ENCODE measurements around the gene IFIT3.

Gene IFIT3

DNA sequence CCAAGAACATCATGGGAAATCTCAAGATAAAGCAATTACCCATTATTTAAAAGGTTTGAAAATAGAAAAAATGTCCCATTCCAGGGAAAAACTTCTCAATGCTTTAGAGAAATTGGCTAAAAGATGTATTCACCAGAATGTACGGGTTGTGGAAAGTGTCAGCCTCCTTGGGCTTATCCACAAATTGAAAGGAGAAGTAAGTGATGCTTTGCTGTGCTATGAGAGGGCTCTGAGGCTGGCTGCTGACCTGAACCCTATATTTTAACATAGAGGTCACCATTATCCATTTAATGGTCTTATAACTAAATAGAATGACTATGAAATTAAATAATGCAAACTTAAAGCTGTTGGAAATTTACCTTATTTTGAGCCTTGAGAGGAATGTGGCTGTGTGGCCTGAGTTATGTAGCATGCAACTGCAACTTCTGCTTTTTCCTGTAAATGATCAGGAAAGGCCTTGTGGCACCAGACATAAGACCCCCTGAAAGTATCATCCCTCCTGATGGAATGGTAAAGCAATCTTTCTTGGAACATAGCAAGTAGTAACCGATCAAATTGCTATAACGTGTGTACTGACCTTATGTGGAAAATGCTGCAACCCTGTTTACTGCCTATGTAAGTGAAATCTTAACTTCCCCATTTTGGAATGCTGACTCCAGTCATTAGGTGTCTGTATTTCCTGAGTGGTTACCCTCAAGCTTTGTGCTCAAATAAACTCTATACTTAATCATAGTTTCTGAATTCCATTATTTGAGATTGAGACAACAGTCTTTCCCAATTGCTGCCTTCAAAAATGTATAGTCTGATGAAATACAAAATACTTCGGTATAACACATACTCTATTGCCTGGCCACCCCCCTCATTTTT, 56.9 kb downstream of the IFIT3 start:
- no peak overlapping the region for H3K4me3 ChIP-seq (ENCODE audit: low read length)
- H2AFZ ChIP-seq (ENCODE audit: low read depth, low read length) = no peak overlapping the region
- H3K4me2 ChIP-seq (ENCODE audit: low read length) = no peak overlapping the region
- no peaks in the 10 kb centered on the region for H3K9me3 ChIP-seq (ENCODE audit: insufficient read depth, low read length)
- no peaks in the 10 kb centered on the region for H4K20me1 ChIP-seq (ENCODE audit: insufficient read depth, low read length)
- no peak overlapping the region for H3K27ac ChIP-seq (ENCODE audit: low read length)
- H3K36me3 ChIP-seq (replicated peaks; ENCODE audit: low read depth, low read length) = no peaks in the 10 kb centered on the region
- no peaks in the 10 kb centered on the region for H3K79me2 ChIP-seq (ENCODE audit: low read length)
- no peak overlapping the region for H3K9ac ChIP-seq (ENCODE audit: low read length)
- TF ChIP-seq EZH2phosphoT487 (IDR thresholded peaks at IDR 0.05; ENCODE audit: low read depth) = no peak
- TF ChIP-seq CTCF (IDR thresholded peaks at IDR 0.05; ENCODE audit: low read depth, low read length) = no peak
- no peaks in the 10 kb centered on the region for H3K27me3 ChIP-seq (ENCODE audit: low read depth, low read length)
- H3K4me1 ChIP-seq (ENCODE audit: low read length) = peaks cover 6% of the 10 kb centered on the region; the same call in 1 of the 2 replicates

GRCh38 chr10:89388806-89389205, 61.0 kb downstream of the IFIT3 start:
- peaks cover 18% of the 10 kb centered on the region for H3K4me1 ChIP-seq (ENCODE audit: low read length)
- H3K4me2 ChIP-seq (ENCODE audit: low read length) = no peak overlapping the region
- H3K9ac ChIP-seq (ENCODE audit: low read length) = no peak overlapping the region
- H3K4me3 ChIP-seq (ENCODE audit: low read length) = no peak overlapping the region
- H4K20me1 ChIP-seq (ENCODE audit: insufficient read depth, low read length) = no peaks in the 10 kb centered on the region
- H3K27me3 ChIP-seq (ENCODE audit: low read depth, low read length) = no peaks in the 10 kb centered on the region
- no peak overlapping the region for H3K27ac ChIP-seq (ENCODE audit: low read length)
- H3K79me2 ChIP-seq (ENCODE audit: low read length) = no peaks in the 10 kb centered on the region
- TF ChIP-seq EZH2phosphoT487 (IDR thresholded peaks at IDR 0.05; ENCODE audit: low read depth) (no peak), CTCF (IDR thresholded peaks at IDR 0.05; ENCODE audit: low read depth, low read length) (no peak)
- H3K36me3 ChIP-seq (replicated peaks; ENCODE audit: low read depth, low read length) = no peaks in the 10 kb centered on the region
- H2AFZ ChIP-seq (ENCODE audit: low read depth, low read length) = no peak overlapping the region
- no peaks in the 10 kb centered on the region for H3K9me3 ChIP-seq (ENCODE audit: insufficient read depth, low read length)

DNA sequence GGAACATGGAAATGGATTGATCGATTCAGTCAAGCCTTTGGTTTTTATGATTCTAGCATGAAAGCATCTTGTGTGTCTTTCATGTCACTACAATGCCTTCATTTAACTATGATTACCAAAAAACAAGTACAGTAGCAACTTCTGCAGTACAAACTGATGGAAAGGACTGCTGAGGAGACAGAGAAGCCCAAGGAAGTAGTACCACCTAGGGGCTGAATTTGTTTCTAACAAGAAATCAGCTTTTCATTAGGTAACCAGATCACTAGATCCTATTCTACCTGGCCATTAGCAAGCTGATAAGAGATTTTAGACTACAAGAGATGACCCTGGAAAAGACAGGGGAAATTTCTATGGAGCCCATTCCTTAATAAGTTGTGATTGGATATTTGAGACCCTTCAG, 61.5 kb downstream of the IFIT3 start:
- H3K36me3 ChIP-seq (replicated peaks; ENCODE audit: low read depth, low read length) = no peaks in the 10 kb centered on the region
- no peak overlapping the region for H3K4me2 ChIP-seq (ENCODE audit: low read length)
- H4K20me1 ChIP-seq (ENCODE audit: insufficient read depth, low read length) = no peaks in the 10 kb centered on the region
- H3K4me3 ChIP-seq (ENCODE audit: low read length) = no peak overlapping the region
- H2AFZ ChIP-seq (ENCODE audit: low read depth, low read length) = no peak overlapping the region
- no peak overlapping the region for H3K9ac ChIP-seq (ENCODE audit: low read length)
- H3K27me3 ChIP-seq (ENCODE audit: low read depth, low read length) = no peaks in the 10 kb centered on the region
- H3K79me2 ChIP-seq (ENCODE audit: low read length) = no peaks in the 10 kb centered on the region
- no peaks in the 10 kb centered on the region for H3K9me3 ChIP-seq (ENCODE audit: insufficient read depth, low read length)
- no peak overlapping the region for H3K27ac ChIP-seq (ENCODE audit: low read length)
- peaks cover 18% of the 10 kb centered on the region for H3K4me1 ChIP-seq (ENCODE audit: low read length)
- no peak for TF ChIP-seq EZH2phosphoT487 (IDR thresholded peaks at IDR 0.05; ENCODE audit: low read depth)
- TF ChIP-seq CTCF (IDR thresholded peaks at IDR 0.05; ENCODE audit: low read depth, low read length) = peak; percentile 58
